CD8-positive, alpha-beta memory T cell (primary cell): ENCODE results near the gene FHL1. TPM values are rescaled to one million over a fixed set of nuclear protein-coding genes. Genes with fewer than 3 reads are reported as not detected.
"Not testable (repeated sequence)": the region's sequence is repeated elsewhere in the genome, so short reads cannot be mapped to it uniquely, and the experiment has no call there.

Experiments
- CTCF ChIA-PET: fragments of 350-600 bp; sonication (Branson Sonifier 250); formaldehyde crosslinking; loops from one replicate; lab custom pipeline; 2021; ENCODE audit warnings: antibody characterized with exemption; lab: Charles Lee
- POLR2A ChIA-PET: fragments of 350-600 bp; sonication (Branson Sonifier 250); formaldehyde crosslinking; loops from one replicate; lab custom pipeline; 2021; ENCODE audit warnings: antibody characterized with exemption; lab: Charles Lee
- DNase-seq, 5 donors: peaks; one replicate each; pipeline versions ENCODE4 v3.0.0 to v3.0.0-alpha.2; 2020 to 2022; ENCODE audit warnings: mixed read lengths in 1 of 5
- H3K27ac ChIP-seq: one replicate; pipeline ENCODE4 v1.7.0; 2013; ENCODE audit warnings: low read depth, mild to moderate bottlenecking, low read length, moderate library complexity
- H3K27me3 ChIP-seq: 2 replicates; pipeline ENCODE4 v1.7.0; 2013; ENCODE audit warnings: low read length, mild to moderate bottlenecking; ENCODE audit not compliant: insufficient read depth, poor library complexity, severe bottlenecking
- H3K36me3 ChIP-seq: 2 replicates; pipeline ENCODE4 v1.7.0; 2013; ENCODE audit warnings: mild to moderate bottlenecking, low read length, moderate library complexity; ENCODE audit not compliant: insufficient read depth
- H3K4me1 ChIP-seq: 2 replicates; pipeline ENCODE4 v1.7.0; 2013; ENCODE audit warnings: mild to moderate bottlenecking, low read length, moderate library complexity; ENCODE audit not compliant: insufficient read depth
- H3K4me3 ChIP-seq: 2 replicates; pipeline ENCODE4 v1.7.0; 2013; ENCODE audit warnings: mild to moderate bottlenecking, low read length
- H3K9me3 ChIP-seq: 2 replicates; pipeline ENCODE4 v1.7.0; 2013; ENCODE audit warnings: mild to moderate bottlenecking, low read length
- H3K27ac Mint-ChIP-seq, 8 donors: one replicate each; pipeline ENCODE4 v1.8.0; 2020 to 2021; ENCODE audit warnings: mixed read lengths in 8 of 8, mild to moderate bottlenecking in 6 of 8, inconsistent platforms in 3 of 8, moderate library complexity in 3 of 8
- H3K27me3 Mint-ChIP-seq, 2 donors: one replicate each; pipeline ENCODE4 v1.8.0; 2020 to 2021; ENCODE audit warnings: mixed read lengths in 2 of 2, mild to moderate bottlenecking in 1 of 2, moderate library complexity in 1 of 2
- H3K36me3 Mint-ChIP-seq, 3 donors: one replicate each; pipeline ENCODE4 v1.8.0; 2020 to 2021; ENCODE audit warnings: mixed read lengths in 3 of 3, inconsistent platforms in 1 of 3, mild to moderate bottlenecking in 1 of 3
- H3K4me1 Mint-ChIP-seq, 3 donors: one replicate each; pipeline ENCODE4 v1.8.0; 2020 to 2021; ENCODE audit warnings: mixed read lengths in 3 of 3, inconsistent platforms in 1 of 3, mild to moderate bottlenecking in 1 of 3
- H3K4me3 Mint-ChIP-seq, 7 donors: one replicate each; pipeline ENCODE4 v1.8.0; 2020 to 2021; ENCODE audit warnings: mixed read lengths in 7 of 7, mild to moderate bottlenecking in 6 of 7, moderate library complexity in 4 of 7, inconsistent platforms in 2 of 7
- H3K9me3 Mint-ChIP-seq, 5 donors: one replicate each; pipeline ENCODE4 v1.8.0; 2020 to 2022; ENCODE audit warnings: mixed read lengths in 5 of 5, mild to moderate bottlenecking in 3 of 5, moderate library complexity in 2 of 5, inconsistent platforms in 1 of 5
- polyA plus RNA-seq: library from polyadenylated mRNA; unstranded; fragments of 300-500 nt; fragmentation: Illumina TruSeq; gene quantifications from one replicate; pipeline ENCODE4 v1.2.3, GENCODE V29; 2021
- total RNA-seq, 2 experiments: library from RNA; stranded (reverse); gene quantifications; one replicate each; pipeline ENCODE4 v1.2.3, GENCODE V29; 2021

Gene FHL1
- total and polyA plus RNA-seq, 3 experiments from 2014 or later: 7.5 to 18.5 (median 8.1) TPM

DNA sequence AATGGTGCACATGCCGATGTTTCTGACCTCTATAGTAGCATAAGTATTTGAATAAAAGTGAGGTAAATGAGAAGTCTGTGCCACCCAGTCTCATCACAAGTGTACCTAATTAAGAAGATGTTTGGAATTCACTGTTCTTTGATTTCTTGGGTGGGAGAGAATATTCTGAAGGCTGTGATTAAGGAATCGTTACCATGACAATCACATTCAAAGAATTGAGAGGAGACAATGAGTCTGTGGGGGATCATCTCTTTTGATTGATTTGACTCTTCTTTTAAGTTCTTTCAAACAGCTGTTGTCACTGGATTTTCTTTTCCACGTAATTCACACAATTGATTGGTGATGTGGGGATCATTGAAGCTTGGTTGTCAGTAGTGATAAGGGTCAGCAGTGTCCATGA is 18.1 kb downstream of the FHL1 start:
- Histone ChIP-seq H3K27ac (no peak overlapping the region), H3K9me3 (no peaks in the 10 kb centered on the region), H3K27me3 (no peaks in the 10 kb centered on the region), H3K36me3 (no peaks in the 10 kb centered on the region), H3K4me3 (no peak overlapping the region), H3K4me1 (no peaks in the 10 kb centered on the region)
- no peak for DNase-seq
- peaks cover 0 to 5% of the 10 kb centered on the region in 2 donors for H3K27me3 Mint-ChIP-seq
- H3K9me3 Mint-ChIP-seq: no peaks in the 10 kb centered on the region
- no peaks in the 10 kb centered on the region for H3K4me1 Mint-ChIP-seq
- H3K36me3 Mint-ChIP-seq: no peaks in the 10 kb centered on the region
- POLR2A ChIA-PET: no interaction called here
- no peak overlapping the region for H3K4me3 Mint-ChIP-seq
- CTCF ChIA-PET: no interaction called here
- no peak overlapping the region for H3K27ac Mint-ChIP-seq

DNA sequence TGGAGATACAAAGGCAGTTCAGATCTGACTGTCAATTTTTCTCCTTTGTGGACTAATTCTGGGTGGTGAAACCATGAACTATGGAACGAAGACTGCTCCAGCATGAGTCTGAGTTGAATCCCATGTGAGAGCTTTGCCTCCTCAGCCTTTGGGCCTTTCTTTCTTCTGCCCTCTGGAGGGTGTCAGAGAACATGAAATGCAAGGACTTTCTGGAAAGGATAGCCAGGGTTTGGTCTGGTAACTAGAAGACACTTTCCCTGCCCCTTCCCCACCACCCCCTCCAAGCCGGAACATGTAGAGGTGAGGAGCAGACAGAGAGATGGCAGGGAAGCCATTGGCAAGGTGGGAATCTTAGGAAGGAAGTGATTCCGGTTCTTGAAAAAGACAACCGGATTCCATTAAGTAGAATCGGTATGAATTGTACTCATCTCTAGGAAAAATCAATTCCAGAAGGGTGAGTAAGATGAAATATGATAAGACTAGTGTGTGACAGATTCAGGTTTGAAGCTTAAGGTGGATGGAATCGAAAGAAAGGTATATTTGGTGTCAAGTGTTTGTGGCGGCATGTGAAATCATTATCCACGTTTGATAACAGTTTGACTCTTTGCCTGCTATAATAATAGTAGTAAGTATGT is 19.0 kb downstream of the FHL1 start:
- H3K36me3 ChIP-seq: no peaks in the 10 kb centered on the region
- no peaks in the 10 kb centered on the region for H3K9me3 ChIP-seq
- H3K4me1 ChIP-seq: no peaks in the 10 kb centered on the region
- Mint-ChIP-seq H3K4me3 (no peak overlapping the region), H3K4me1 (no peaks in the 10 kb centered on the region), H3K9me3 (no peaks in the 10 kb centered on the region), H3K27me3 (peaks cover 0 to 5% of the 10 kb centered on the region in 2 donors), H3K27ac (no peak overlapping the region), H3K36me3 (no peaks in the 10 kb centered on the region)
- no peak overlapping the region for H3K27ac ChIP-seq
- H3K27me3 ChIP-seq: no peaks in the 10 kb centered on the region
- no peak overlapping the region for H3K4me3 ChIP-seq
- CTCF ChIA-PET: no interaction called here
- POLR2A ChIA-PET: no interaction called here
- no peak for DNase-seq

DNA sequence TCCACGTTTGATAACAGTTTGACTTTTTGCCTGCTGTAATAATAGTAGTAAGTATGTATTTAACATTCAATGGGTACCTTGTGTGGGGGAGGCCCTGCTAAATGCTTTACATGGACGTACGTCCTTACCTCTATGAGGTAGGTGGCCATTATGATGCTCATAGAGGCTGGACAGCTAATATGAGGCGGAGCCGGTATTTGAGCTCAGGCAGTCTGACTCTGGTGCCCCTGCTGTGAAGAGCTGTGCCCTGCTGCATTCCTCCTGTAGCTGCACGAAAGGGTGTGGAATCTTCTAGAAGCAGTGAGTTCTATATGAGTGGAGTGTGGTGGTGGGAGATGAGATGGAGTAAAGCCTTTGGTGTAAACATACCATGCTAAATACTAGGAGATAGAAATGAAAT is 20.7 kb downstream of the FHL1 start:
- H3K36me3 ChIP-seq, H3K27me3 Mint-ChIP-seq, H3K27ac Mint-ChIP-seq, H3K4me1 ChIP-seq, POLR2A ChIA-PET, H3K9me3 Mint-ChIP-seq, H3K4me1 Mint-ChIP-seq, H3K27me3 ChIP-seq, H3K36me3 Mint-ChIP-seq, H3K27ac ChIP-seq, CTCF ChIA-PET, H3K4me3 Mint-ChIP-seq, H3K9me3 ChIP-seq, DNase-seq, H3K4me3 ChIP-seq: not testable (repeated sequence)

DNA sequence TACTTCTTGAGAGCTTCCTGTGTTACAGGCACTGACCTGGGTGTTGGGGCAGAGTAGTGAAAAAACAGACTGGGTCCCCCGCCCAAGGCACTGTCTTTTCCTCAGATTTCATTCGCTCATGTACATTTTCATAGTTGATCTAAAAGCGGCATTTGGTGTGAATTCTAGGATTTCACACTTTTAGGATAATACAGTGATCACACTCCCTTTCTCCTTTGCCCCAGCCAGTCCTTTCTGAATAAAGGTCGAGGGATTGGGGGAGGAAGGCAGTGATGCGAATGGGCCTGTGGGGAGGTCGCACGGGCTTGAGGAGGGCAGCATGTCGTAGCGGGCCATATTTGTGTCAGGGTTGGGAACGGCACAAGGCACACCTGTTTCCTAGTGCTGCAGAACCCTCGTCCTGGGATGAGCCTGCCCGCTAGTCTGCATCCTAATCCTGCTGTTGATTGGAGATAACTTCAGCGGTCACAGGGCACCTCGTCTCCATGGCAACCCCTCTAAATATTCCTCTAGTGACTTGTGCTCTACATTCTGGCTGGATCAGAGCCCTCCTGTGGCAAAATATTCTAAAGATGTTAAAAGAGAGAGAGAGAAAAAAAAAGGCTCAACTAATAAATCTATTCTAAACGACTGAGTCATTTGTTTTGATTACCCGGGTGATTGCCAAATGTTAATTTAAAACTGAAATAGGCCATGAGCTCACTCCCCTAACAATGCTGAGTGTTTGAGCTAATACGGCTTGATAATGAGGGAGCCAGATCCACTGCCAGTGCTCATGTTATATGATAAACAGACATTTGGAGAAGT is 21.8 kb downstream of the FHL1 start:
- no peak overlapping the region for H3K27ac Mint-ChIP-seq
- H3K27me3 Mint-ChIP-seq: peaks cover 0 to 3% of the 10 kb centered on the region in 2 donors
- H3K4me1 Mint-ChIP-seq: no peaks in the 10 kb centered on the region
- DNase-seq: no peak
- Histone ChIP-seq H3K9me3 (no peaks in the 10 kb centered on the region), H3K27me3 (no peaks in the 10 kb centered on the region), H3K4me1 (no peaks in the 10 kb centered on the region), H3K27ac (no peak overlapping the region), H3K36me3 (no peaks in the 10 kb centered on the region), H3K4me3 (no peak overlapping the region)
- ChIA-PET POLR2A (no interaction called here), CTCF (no interaction called here)
- peaks cover 0 to 1% (median 0%) of the 10 kb centered on the region in 3 donors for H3K36me3 Mint-ChIP-seq
- no peak overlapping the region for H3K4me3 Mint-ChIP-seq
- no peaks in the 10 kb centered on the region for H3K9me3 Mint-ChIP-seq

DNA sequence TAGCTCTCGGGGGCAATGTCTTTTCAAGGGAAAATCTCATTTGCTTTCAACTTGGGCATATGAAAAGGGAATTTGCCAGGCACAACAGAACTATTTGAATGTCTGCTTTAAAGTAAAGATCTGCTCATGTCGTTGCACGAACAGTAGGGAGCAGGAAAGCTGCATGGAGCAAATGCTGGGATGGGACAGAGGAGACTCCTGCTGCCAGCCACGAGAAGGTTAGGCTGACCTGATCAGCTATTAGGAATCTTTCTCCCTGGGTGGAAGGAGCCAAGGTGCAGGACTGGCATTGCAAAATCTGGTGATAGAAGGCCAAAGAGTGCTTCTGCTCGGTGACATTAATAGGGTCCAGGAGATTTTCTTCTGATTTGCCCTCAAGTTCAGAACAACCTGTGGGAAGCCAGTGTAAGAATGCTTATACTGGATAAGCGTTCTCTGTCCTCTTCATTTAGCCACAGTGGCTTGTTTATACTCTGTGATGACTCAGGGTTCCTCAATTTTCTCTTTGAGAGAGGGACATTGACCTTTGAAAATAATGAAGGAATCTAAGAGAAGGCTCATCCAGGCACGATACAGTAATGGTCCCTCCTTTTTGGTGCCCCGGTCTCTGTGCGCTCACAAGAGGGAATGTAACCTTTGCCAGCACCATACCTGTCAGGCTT is 22.9 kb downstream of the FHL1 start:
- H3K4me1 ChIP-seq: no peaks in the 10 kb centered on the region
- CTCF ChIA-PET: no interaction called here
- H3K4me3 Mint-ChIP-seq: no peak overlapping the region
- peaks cover 0 to 1% (median 0%) of the 10 kb centered on the region in 3 donors for H3K36me3 Mint-ChIP-seq
- peaks cover 0 to 3% of the 10 kb centered on the region in 2 donors for H3K27me3 Mint-ChIP-seq
- POLR2A ChIA-PET: no interaction called here
- H3K27ac ChIP-seq: no peak overlapping the region
- no peaks in the 10 kb centered on the region for H3K9me3 ChIP-seq
- no peaks in the 10 kb centered on the region for H3K36me3 ChIP-seq
- DNase-seq: no peak
- H3K4me1 Mint-ChIP-seq: no peaks in the 10 kb centered on the region
- H3K4me3 ChIP-seq: no peak overlapping the region
- no peak overlapping the region for H3K27ac Mint-ChIP-seq
- no peaks in the 10 kb centered on the region for H3K27me3 ChIP-seq
- no peaks in the 10 kb centered on the region for H3K9me3 Mint-ChIP-seq

DNA sequence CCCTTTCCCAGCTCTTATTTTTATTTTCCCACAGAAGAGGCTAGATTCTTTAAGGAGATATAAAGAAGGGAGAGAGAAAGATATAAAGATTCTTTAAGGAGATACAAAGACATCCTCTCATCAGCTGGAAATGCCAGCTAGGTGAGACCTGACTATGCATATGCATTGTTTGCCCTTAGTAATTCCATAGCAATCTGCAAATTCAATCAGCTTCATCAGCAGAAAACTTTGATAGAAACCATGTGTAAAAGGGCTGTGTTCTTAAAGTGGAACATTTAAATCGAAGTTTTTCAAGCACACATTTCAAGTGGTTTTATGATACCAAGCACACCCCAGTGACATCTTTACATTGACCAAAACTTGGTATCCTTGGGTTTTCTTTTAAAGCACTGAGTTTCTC is 24.1 kb downstream of the FHL1 start:
- H3K4me3 Mint-ChIP-seq: no peak overlapping the region
- no peak overlapping the region for H3K27ac Mint-ChIP-seq
- no peak overlapping the region for H3K4me3 ChIP-seq
- no peaks in the 10 kb centered on the region for H3K4me1 ChIP-seq
- H3K4me1 Mint-ChIP-seq: no peaks in the 10 kb centered on the region
- no peaks in the 10 kb centered on the region for H3K9me3 Mint-ChIP-seq
- POLR2A ChIA-PET: no interaction called here
- H3K9me3 ChIP-seq: no peaks in the 10 kb centered on the region
- peaks cover 0 to 1% (median 0%) of the 10 kb centered on the region in 3 donors for H3K36me3 Mint-ChIP-seq
- DNase-seq: no peak
- H3K36me3 ChIP-seq: no peaks in the 10 kb centered on the region
- no peaks in the 10 kb centered on the region for H3K27me3 ChIP-seq
- H3K27ac ChIP-seq: no peak overlapping the region
- CTCF ChIA-PET: no interaction called here
- peaks cover 0 to 3% of the 10 kb centered on the region in 2 donors for H3K27me3 Mint-ChIP-seq

DNA sequence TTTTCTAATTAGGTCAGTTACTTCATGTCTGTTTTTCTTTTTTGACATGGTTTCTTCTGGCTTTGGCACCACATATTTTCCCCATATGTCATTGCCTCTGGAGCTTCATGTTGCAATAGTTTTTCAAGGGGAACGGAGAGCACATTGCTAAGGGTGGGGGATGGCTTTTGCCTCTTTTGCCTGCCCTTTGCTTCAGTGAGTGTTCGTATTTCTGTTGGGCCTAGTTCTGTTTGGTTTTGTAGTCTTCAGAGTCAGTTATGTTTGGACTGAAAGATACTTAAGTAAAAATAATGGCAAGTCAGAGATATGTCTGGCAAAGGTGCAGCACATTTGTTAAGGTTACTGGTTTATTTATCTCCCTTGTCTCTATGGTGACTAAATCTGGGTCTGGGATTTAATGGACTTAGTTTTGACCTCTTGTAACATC is 29.1 kb downstream of the FHL1 start:
- Mint-ChIP-seq H3K4me1 (no peaks in the 10 kb centered on the region), H3K4me3 (no peak overlapping the region), H3K27ac (no peak overlapping the region), H3K9me3 (no peaks in the 10 kb centered on the region), H3K36me3 (peaks cover 0 to 1% (median 0%) of the 10 kb centered on the region in 3 donors), H3K27me3 (no peaks in the 10 kb centered on the region)
- no peaks in the 10 kb centered on the region for H3K36me3 ChIP-seq
- ChIA-PET POLR2A (no interaction called here), CTCF (no interaction called here)
- H3K4me1 ChIP-seq: no peaks in the 10 kb centered on the region
- no peaks in the 10 kb centered on the region for H3K9me3 ChIP-seq
- no peak overlapping the region for H3K4me3 ChIP-seq
- H3K27me3 ChIP-seq: no peaks in the 10 kb centered on the region
- DNase-seq: no peak
- no peak overlapping the region for H3K27ac ChIP-seq

DNA sequence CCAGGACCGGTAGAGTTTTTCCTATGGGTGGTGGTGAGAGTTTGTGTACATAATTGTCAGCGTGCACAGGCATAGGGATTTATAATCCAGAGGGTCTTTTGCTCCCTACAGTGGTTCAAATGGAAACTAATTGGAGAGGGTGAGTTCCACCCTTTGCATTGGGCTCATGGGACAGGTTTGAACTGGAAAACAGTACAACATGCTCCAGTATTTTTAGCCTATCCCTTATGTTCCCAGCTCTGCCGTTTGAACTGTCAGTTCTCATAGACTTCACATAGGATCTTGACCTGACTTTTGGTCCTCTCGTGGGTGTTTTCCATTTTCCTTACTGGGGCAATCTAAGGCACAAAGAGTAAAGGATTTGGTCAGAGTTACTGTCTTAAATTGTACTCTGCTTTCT is 31.8 kb downstream of the FHL1 start:
- CTCF ChIA-PET: no interaction called here
- Mint-ChIP-seq H3K36me3 (no peaks in the 10 kb centered on the region), H3K27ac (no peak overlapping the region), H3K4me3 (no peak overlapping the region), H3K4me1 (no peaks in the 10 kb centered on the region), H3K9me3 (no peaks in the 10 kb centered on the region), H3K27me3 (peaks cover 0 to 2% of the 10 kb centered on the region in 2 donors)
- POLR2A ChIA-PET: no interaction called here
- Histone ChIP-seq H3K4me3 (no peak overlapping the region), H3K27ac (no peak overlapping the region), H3K36me3 (no peaks in the 10 kb centered on the region), H3K9me3 (no peaks in the 10 kb centered on the region), H3K4me1 (no peaks in the 10 kb centered on the region), H3K27me3 (no peaks in the 10 kb centered on the region)
- DNase-seq: no peak
